Skeletal muscle tissue (tissue), 4 donors: ENCODE data around the gene UNC13A. TPM values are rescaled to one million over a fixed set of nuclear protein-coding genes. Genes with fewer than 3 reads are reported as not detected.

Source experiments
- H3K27ac ChIP-seq: one replicate; pipeline ENCODE4 v1.7.0; 2013; ENCODE audit warnings: mild to moderate bottlenecking, low read depth, low read length, inconsistent platforms
- H3K27me3 ChIP-seq, 3 donors: one replicate each; pipeline ENCODE4 v1.7.0; 2013; ENCODE audit warnings: low read length in 3 of 3; ENCODE audit not compliant: control insufficient read depth in 3 of 3, insufficient read depth in 3 of 3
- H3K36me3 ChIP-seq, 3 donors: one replicate each; pipeline ENCODE4 v1.7.0; 2013; ENCODE audit warnings: low read length in 3 of 3; ENCODE audit not compliant: control insufficient read depth in 3 of 3, insufficient read depth in 3 of 3
- H3K4me1 ChIP-seq, 3 donors: one replicate each; pipeline ENCODE4 v1.7.0; 2013; ENCODE audit warnings: low read length in 3 of 3, mild to moderate bottlenecking in 3 of 3; ENCODE audit not compliant: control insufficient read depth in 3 of 3, insufficient read depth in 3 of 3
- H3K4me3 ChIP-seq, 3 donors: one replicate each; pipeline ENCODE4 v1.7.0; 2013; ENCODE audit warnings: low read length in 3 of 3
- H3K9ac ChIP-seq, 3 donors: one replicate each; pipeline ENCODE4 v1.7.0; 2013; ENCODE audit warnings: low read length in 3 of 3, mild to moderate bottlenecking in 3 of 3, moderate library complexity in 2 of 3, low read depth in 1 of 3
- H3K9me3 ChIP-seq, 3 donors: one replicate each; pipeline ENCODE4 v1.7.0; 2013; ENCODE audit warnings: low read length in 3 of 3; ENCODE audit not compliant: control insufficient read depth in 3 of 3
- total RNA-seq: library from RNA; depleted of rRNA; stranded (reverse); fragments of >200 nt; gene quantifications from one replicate; pipeline ENCODE4 v1.2.3, GENCODE V29; 2014
- donor health status: Osteomylitis.

Gene UNC13A
- total RNA-seq, 1 donor from 2014 or later: not detected

GRCh38 chr19:17654993-17655392 is 33.2 kb downstream of the UNC13A start:
- no peak overlapping the region for H3K9ac ChIP-seq
- H3K27me3 ChIP-seq: peaks cover 0 to 2% (median 2%) of the 10 kb centered on the region in 3 donors
- no peaks in the 10 kb centered on the region for H3K36me3 ChIP-seq
- peaks cover 0 to 6% (median 3%) of the 10 kb centered on the region in 3 donors for H3K9me3 ChIP-seq
- no peak overlapping the region for H3K4me3 ChIP-seq
- H3K4me1 ChIP-seq: no peaks in the 10 kb centered on the region
- H3K27ac ChIP-seq: no peak overlapping the region

DNA sequence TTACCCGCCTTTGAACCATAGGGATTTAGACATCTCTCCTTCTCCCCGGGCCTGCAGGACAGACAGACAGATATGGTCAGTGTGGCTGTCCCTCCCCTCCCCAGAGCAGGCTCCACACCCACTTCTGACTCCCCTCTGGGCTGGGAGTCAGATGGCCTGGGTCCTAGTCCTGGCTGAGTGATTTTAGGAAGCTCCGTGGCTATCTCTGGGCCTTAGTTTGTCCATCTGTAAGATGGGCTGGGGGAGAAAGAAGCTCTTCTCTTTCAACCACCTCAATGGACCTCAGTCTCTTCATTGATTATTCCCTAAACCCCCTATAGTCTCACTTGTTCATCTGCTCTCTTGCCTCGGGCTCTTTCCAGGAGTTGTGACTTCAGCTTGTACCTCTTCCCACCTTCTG is 35.5 kb downstream of the UNC13A start:
- Histone ChIP-seq H3K9ac (no peak overlapping the region), H3K27ac (no peak overlapping the region), H3K27me3 (peaks cover 0 to 9% (median 5%) of the 10 kb centered on the region in 3 donors), H3K4me3 (no peak overlapping the region), H3K36me3 (no peaks in the 10 kb centered on the region), H3K4me1 (no peaks in the 10 kb centered on the region), H3K9me3 (peaks cover 0 to 8% (median 3%) of the 10 kb centered on the region in 3 donors)

DNA sequence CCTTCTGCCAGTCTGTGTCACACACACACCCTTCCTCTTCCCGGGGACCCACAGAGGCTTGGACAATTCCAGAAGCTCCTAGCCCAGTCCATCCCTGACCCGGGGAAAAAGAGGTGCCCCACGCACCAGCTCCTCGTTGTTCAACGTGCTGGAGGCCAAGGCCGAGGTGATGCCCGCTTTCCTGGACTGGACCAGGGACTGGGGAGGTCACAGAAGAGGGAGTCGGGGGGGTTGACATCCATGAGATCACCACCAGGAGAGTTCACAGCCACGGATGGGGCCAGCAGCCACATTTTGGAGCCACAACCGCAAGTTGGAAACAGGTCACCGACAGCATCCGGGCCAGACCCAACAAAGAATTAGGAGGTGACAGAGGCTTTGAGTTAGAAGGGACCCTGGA is 39.4 kb downstream of the UNC13A start:
- H3K27me3 ChIP-seq: peaks cover 7 to 22% (median 20%) of the 10 kb centered on the region in 3 donors
- H3K27ac ChIP-seq: no peak overlapping the region
- H3K36me3 ChIP-seq: no peaks in the 10 kb centered on the region
- H3K4me1 ChIP-seq: no peaks in the 10 kb centered on the region
- H3K9ac ChIP-seq: no peak overlapping the region
- H3K9me3 ChIP-seq: peaks cover 0 to 2% (median 0%) of the 10 kb centered on the region in 3 donors
- no peak overlapping the region for H3K4me3 ChIP-seq

GRCh38 chr19:17648097-17648660 is 40.0 kb downstream of the UNC13A start:
- Histone ChIP-seq H3K27ac (no peak overlapping the region), H3K9ac (no peak overlapping the region), H3K36me3 (no peaks in the 10 kb centered on the region), H3K9me3 (peaks cover 0 to 2% (median 0%) of the 10 kb centered on the region in 3 donors), H3K4me1 (no peaks in the 10 kb centered on the region), H3K4me3 (no peak overlapping the region), H3K27me3 (peaks cover 7 to 26% (median 20%) of the 10 kb centered on the region in 3 donors)

DNA sequence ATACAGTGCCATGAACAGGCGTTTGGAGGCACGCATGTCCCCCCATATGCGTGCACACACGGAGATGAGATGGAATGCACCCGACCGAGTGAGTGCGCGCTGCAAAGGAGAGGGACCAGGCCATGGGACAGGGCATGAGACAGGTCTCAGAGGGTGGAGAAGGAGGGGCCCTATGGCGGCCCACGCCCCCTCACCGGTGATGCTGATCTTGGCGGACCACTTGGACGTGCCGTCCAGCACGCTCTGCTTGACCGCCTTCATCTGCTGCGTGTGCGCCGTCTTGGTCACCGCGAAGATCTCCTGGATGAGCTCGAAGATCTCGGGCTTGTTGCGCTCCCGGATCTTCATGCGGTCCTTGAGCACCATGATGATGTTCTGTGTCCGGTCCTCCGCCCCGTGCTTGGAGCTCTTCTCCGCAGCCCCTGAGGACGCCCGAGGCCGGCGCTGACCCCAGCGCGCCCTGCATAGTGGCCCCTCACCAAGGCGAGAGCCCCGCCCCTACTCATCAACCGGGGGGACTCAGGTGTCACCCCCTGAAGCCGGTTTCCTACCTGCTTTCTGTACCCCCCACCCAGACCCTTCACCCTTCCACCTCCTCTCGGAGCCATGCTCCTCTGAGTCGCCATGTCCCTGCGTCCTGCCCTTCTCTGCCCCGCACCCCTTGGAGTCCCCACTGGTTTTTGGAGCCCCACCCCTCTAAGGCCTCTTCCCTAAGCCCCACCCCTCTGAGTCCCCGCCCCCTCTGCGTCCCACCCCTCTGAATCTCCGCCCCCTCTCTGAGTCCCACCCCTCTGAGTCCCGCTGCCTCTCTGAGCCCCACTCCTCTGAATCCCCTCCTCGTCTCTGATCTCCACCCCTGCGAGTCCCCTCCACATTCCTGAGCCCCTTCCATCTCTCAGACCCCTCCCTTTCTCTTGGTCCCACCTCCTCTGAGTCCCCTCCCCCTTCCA is 40.8 kb downstream of the UNC13A start:
- H3K36me3 ChIP-seq: no peaks in the 10 kb centered on the region
- no peak overlapping the region for H3K9ac ChIP-seq
- H3K27me3 ChIP-seq: peaks cover 7 to 26% (median 20%) of the 10 kb centered on the region in 3 donors
- H3K9me3 ChIP-seq: peaks cover 0 to 2% (median 0%) of the 10 kb centered on the region in 3 donors
- H3K27ac ChIP-seq: no peak overlapping the region
- H3K4me3 ChIP-seq: no peak overlapping the region
- H3K4me1 ChIP-seq: no peaks in the 10 kb centered on the region

- Histone ChIP-seq H3K4me3 (no peak overlapping the region), H3K27me3 (peaks cover 13 to 26% (median 20%) of the 10 kb centered on the region in 3 donors), H3K9ac (no peak overlapping the region), H3K36me3 (no peaks in the 10 kb centered on the region), H3K4me1 (no peaks in the 10 kb centered on the region), H3K9me3 (peaks cover 0 to 2% (median 0%) of the 10 kb centered on the region in 3 donors), H3K27ac (no peak overlapping the region)
These were observed 41.7 kb downstream of the UNC13A start for GRCh38 chr19:17646441-17646840.

GRCh38 chr19:17645339-17645963 is 42.7 kb downstream of the UNC13A start:
- H3K4me1 ChIP-seq: no peaks in the 10 kb centered on the region
- H3K9ac ChIP-seq: no peak overlapping the region
- H3K4me3 ChIP-seq: no peak overlapping the region
- H3K9me3 ChIP-seq: peaks cover 0 to 2% (median 0%) of the 10 kb centered on the region in 3 donors
- H3K27ac ChIP-seq: no peak overlapping the region
- no peaks in the 10 kb centered on the region for H3K36me3 ChIP-seq
- H3K27me3 ChIP-seq: peaks cover 17 to 26% (median 20%) of the 10 kb centered on the region in 3 donors

DNA sequence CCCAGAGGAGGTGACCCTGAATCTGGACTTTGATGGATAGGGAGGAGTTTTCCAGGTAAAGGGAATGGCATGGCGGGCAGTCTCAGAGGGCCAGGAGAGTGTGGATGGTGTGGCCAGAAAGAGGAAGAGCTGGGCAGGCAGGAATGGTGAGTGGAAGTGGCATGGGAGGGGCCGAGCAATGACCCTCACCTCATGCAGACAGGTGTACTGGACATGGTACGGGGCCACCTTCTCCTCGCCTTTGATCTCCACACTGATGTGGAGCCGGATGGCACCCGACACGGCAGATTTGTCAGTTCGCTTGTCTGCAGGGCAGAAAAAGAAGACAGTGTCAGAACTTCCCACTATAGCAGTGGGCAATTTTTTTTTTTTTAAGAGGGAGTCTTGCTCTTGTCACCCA is 45.5 kb downstream of the UNC13A start:
- no peaks in the 10 kb centered on the region for H3K36me3 ChIP-seq
- peaks cover 17 to 25% (median 20%) of the 10 kb centered on the region in 3 donors for H3K27me3 ChIP-seq
- H3K9me3 ChIP-seq: no peaks in the 10 kb centered on the region
- no peak overlapping the region for H3K4me3 ChIP-seq
- no peak overlapping the region for H3K9ac ChIP-seq
- H3K4me1 ChIP-seq: no peaks in the 10 kb centered on the region
- no peak overlapping the region for H3K27ac ChIP-seq

DNA sequence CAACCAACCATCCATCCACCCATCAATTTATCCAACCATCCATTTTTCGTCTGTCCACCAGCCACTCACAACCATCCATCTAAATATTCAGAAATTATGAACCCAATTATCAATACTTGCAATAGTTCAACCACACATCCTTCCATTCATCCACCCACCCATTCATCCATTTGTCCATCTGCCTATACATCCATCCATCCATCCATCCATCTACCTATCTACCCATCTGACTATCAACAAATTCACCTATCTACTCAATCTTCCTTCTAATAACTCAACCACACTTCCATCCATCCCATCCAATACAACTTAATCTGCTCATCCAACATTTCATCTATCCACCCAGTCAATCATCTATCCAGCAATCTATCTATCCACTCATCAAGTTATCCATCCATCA is 46.3 kb downstream of the UNC13A start:
- no peak overlapping the region for H3K27ac ChIP-seq
- H3K4me3 ChIP-seq: no peak overlapping the region
- no peaks in the 10 kb centered on the region for H3K36me3 ChIP-seq
- no peaks in the 10 kb centered on the region for H3K4me1 ChIP-seq
- H3K9me3 ChIP-seq: no peaks in the 10 kb centered on the region
- H3K27me3 ChIP-seq: peaks cover 14 to 25% (median 17%) of the 10 kb centered on the region in 3 donors
- no peak overlapping the region for H3K9ac ChIP-seq
